Vagina (tissue), 2 donors: ENCODE results near the gene STH. TPM values are rescaled to one million over a fixed set of nuclear protein-coding genes. Genes with fewer than 3 reads are reported as not detected.

Source experiments
- DNase-seq, 2 donors: peaks; one replicate each; pipeline ENCODE4 v3.0.0-alpha.2; 2017; ENCODE audit errors: extremely low spot score in 2 of 2
- H3K27ac ChIP-seq: fragments of 200-600 bp; sonication (generic); one replicate; pipeline ENCODE4 v1.5.1; 2019
- H3K27me3 ChIP-seq: fragments of 200-600 bp; sonication (generic); one replicate; pipeline ENCODE4 v1.5.1; 2019
- H3K36me3 ChIP-seq, 2 donors: fragments of 200-600 bp; sonication (generic); one replicate each; pipeline ENCODE4 v1.5.1; 2017 to 2019
- H3K4me1 ChIP-seq: fragments of 200-600 bp; sonication (generic); one replicate; pipeline ENCODE4 v1.5.1; 2019
- H3K4me3 ChIP-seq, 2 donors: fragments of 200-600 bp; sonication (generic); 1 replicate in 1 of 2; 2 replicates in 1 of 2; pipeline ENCODE4 v1.5.1; 2016 to 2019
- H3K9me3 ChIP-seq: fragments of 200-600 bp; sonication (generic); one replicate; pipeline ENCODE4 v1.5.1; 2019
- CTCF ChIP-seq, 3 experiments: fragments of 450-650 bp in 2 of 3; fragments of 200-600 bp in 1 of 3; sonication (generic) in 1 of 3; IDR thresholded peaks; one replicate each; pipeline ENCODE4 v1.5.1; 2017 to 2019; ENCODE audit warnings: antibody characterized with exemption in 3 of 3, mild to moderate bottlenecking in 2 of 3, moderate library complexity in 2 of 3
- POLR2A ChIP-seq, 2 donors: fragments of 450-650 bp; IDR thresholded peaks; one replicate each; pipeline ENCODE4 v1.6.1; 2017; ENCODE audit warnings: antibody characterized with exemption in 2 of 2, mild to moderate bottlenecking in 2 of 2, moderate library complexity in 2 of 2
- POLR2AphosphoS5 ChIP-seq, 2 donors: sonication (generic); formaldehyde crosslinking; IDR thresholded peaks; one replicate each; pipeline ENCODE4 v1.9.0; 2017; ENCODE audit warnings: antibody characterized with exemption in 2 of 2, mild to moderate bottlenecking in 2 of 2, low read depth in 1 of 2; ENCODE audit not compliant: insufficient read depth in 1 of 2
- intact Hi-C: fragments of 100-400 bp; cut with DNase I; formaldehyde crosslinking; loops from one replicate; pipeline ENCODE4 v1.15.1; 2023
- total RNA-seq: library from RNA; depleted of rRNA; stranded (reverse); fragments of >200 nt; gene quantifications from one replicate; pipeline ENCODE4 v1.2.3, GENCODE V29; 2016

The STH gene
- total RNA-seq, 1 donor from 2014 or later = not detected

GRCh38 chr17:46008591-46008990 is 9.5 kb downstream of the STH start:
- H3K4me3 ChIP-seq = no peak overlapping the region
- TF ChIP-seq POLR2A (IDR thresholded peaks at IDR 0.05) (no peak), POLR2AphosphoS5 (IDR thresholded peaks at IDR 0.05; ENCODE audit: insufficient read depth in 1 of 2, low read depth in 1 of 2) (no peak), CTCF (IDR thresholded peaks at IDR 0.05) (no peak)
- no peaks in the 10 kb centered on the region for H3K9me3 ChIP-seq
- no peak overlapping the region for H3K27ac ChIP-seq
- H3K27me3 ChIP-seq = no peaks in the 10 kb centered on the region
- no peak for DNase-seq
- peaks cover 10% of the 10 kb centered on the region for H3K4me1 ChIP-seq
- intact Hi-C loops = no loop called here
- H3K36me3 ChIP-seq = no peaks in the 10 kb centered on the region

GRCh38 chr17:46009681-46010596 is 10.9 kb downstream of the STH start:
- TF ChIP-seq POLR2A (IDR thresholded peaks at IDR 0.05) = no peak
- TF ChIP-seq CTCF (IDR thresholded peaks at IDR 0.05) = no peak
- no peak for TF ChIP-seq POLR2AphosphoS5 (IDR thresholded peaks at IDR 0.05; ENCODE audit: insufficient read depth in 1 of 2, low read depth in 1 of 2)
- Histone ChIP-seq H3K4me3 (no peak overlapping the region), H3K27me3 (no peaks in the 10 kb centered on the region), H3K4me1 (peaks cover 12% of the 10 kb centered on the region), H3K27ac (no peak overlapping the region), H3K9me3 (no peaks in the 10 kb centered on the region), H3K36me3 (no peaks in the 10 kb centered on the region)
- no peak for DNase-seq
- intact Hi-C loops = no loop called here

GRCh38 chr17:46010597-46011186 is 11.6 kb downstream of the STH start:
- Histone ChIP-seq H3K36me3 (no peaks in the 10 kb centered on the region), H3K4me3 (no peak overlapping the region), H3K27me3 (no peaks in the 10 kb centered on the region), H3K4me1 (peaks cover 12% of the 10 kb centered on the region), H3K27ac (no peak overlapping the region), H3K9me3 (no peaks in the 10 kb centered on the region)
- no peak for DNase-seq
- intact Hi-C loops = no loop called here
- TF ChIP-seq POLR2AphosphoS5 (IDR thresholded peaks at IDR 0.05; ENCODE audit: insufficient read depth in 1 of 2, low read depth in 1 of 2) = no peak
- no peak for TF ChIP-seq CTCF (IDR thresholded peaks at IDR 0.05)
- TF ChIP-seq POLR2A (IDR thresholded peaks at IDR 0.05) = no peak

GRCh38 chr17:46011711-46012505 is 12.9 kb downstream of the STH start:
- Histone ChIP-seq H3K4me3 (no peak overlapping the region), H3K27me3 (no peaks in the 10 kb centered on the region), H3K36me3 (no peaks in the 10 kb centered on the region), H3K4me1 (peaks cover 12% of the 10 kb centered on the region), H3K9me3 (no peaks in the 10 kb centered on the region), H3K27ac (no peak overlapping the region)
- DNase-seq = no peak
- TF ChIP-seq POLR2A (IDR thresholded peaks at IDR 0.05) (no peak), POLR2AphosphoS5 (IDR thresholded peaks at IDR 0.05; ENCODE audit: insufficient read depth in 1 of 2, low read depth in 1 of 2) (no peak), CTCF (IDR thresholded peaks at IDR 0.05) (no peak)
- intact Hi-C loops = no loop called here
